ENCODE data around the gene UGT1A3.

DNA sequence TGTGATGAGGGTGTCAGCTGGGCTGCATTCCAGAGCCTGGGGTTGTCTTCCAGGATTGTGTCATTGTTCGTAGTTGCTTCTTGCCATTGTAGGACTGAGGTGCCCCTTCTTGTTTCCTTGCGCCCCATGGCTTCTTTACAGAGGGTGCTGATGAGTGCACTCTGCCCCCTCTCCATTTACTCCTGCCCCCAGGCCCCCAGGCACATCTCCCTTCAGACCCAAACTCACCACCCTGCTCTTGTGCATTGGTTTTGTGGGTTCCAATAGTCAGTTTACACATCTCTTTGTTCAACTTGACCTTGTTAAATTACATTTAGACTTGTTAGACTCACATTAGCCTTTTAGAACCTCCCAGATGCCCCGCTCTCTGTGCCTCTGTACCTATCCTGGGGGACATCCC, 92.4 kb downstream of the UGT1A3 start:
- TF ChIP-seq, protein P1, sequence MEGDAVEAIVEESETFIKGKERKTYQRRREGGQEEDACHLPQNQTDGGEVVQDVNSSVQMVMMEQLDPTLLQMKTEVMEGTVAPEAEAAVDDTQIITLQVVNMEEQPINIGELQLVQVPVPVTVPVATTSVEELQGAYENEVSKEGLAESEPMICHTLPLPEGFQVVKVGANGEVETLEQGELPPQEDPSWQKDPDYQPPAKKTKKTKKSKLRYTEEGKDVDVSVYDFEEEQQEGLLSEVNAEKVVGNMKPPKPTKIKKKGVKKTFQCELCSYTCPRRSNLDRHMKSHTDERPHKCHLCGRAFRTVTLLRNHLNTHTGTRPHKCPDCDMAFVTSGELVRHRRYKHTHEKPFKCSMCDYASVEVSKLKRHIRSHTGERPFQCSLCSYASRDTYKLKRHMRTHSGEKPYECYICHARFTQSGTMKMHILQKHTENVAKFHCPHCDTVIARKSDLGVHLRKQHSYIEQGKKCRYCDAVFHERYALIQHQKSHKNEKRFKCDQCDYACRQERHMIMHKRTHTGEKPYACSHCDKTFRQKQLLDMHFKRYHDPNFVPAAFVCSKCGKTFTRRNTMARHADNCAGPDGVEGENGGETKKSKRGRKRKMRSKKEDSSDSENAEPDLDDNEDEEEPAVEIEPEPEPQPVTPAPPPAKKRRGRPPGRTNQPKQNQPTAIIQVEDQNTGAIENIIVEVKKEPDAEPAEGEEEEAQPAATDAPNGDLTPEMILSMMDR (IDR thresholded peaks at IDR 0.05; ENCODE audit: insufficient read depth, low read length, poor library complexity, severe bottlenecking) = no peak
- no peak for TF ChIP-seq EZH2phosphoT487 (conservative IDR thresholded peaks at IDR 0.05; ENCODE audit: low read length)
